ENCODE results near the gene DYRK4.
"Not testable (repeated sequence)": the region's sequence is repeated elsewhere in the genome, so short reads cannot be mapped to it uniquely, and the experiment has no call there.

Gene DYRK4, protein sequence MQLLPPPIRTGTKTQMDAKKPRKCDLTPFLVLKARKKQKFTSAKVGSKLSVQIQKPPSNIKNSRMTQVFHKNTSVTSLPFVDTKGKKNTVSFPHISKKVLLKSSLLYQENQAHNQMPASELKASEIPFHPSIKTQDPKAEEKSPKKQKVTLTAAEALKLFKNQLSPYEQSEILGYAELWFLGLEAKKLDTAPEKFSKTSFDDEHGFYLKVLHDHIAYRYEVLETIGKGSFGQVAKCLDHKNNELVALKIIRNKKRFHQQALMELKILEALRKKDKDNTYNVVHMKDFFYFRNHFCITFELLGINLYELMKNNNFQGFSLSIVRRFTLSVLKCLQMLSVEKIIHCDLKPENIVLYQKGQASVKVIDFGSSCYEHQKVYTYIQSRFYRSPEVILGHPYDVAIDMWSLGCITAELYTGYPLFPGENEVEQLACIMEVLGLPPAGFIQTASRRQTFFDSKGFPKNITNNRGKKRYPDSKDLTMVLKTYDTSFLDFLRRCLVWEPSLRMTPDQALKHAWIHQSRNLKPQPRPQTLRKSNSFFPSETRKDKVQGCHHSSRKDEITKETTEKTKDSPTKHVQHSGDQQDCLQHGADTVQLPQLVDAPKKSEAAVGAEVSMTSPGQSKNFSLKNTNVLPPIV

GRCh38 chr12:4562034-4562657, at the start of gene DYRK4:
Gene DYRK4 (plus strand): TSS chr12:4562208. CDS start chr12:4562246, 38 bp downstream.
- DNase-seq (ENCODE audit: low read depth) = peak; percentile 76

DNA sequence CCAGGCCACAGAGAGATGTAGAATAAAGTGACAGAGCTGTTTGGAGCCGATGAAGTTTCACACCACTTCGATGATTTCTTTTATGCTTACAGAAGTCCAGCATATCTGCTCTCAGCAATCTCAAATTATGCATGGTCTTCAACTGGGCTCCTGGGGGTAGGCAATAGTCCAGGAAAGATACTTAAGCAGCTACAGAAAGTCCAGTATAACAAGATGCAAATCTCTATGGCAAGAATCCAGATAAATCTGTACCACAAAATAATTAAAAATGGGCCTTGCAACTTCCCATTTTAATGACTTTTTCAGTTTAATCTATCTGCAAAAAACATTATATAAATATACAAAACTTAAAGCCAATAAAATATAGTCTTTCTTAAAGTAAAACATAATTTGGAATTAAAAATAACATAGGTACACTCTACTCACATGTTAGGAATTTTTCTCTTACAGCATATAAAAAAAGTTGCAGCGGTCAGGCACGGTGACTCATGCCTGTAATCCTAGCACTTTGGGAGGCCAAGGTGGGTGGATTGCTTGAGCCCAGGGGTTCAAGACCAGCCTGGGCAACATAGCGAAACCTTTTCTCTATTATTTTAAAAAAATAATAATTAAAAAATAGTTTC, 43.8 kb upstream of the DYRK4 start:
- DNase-seq (ENCODE audit: low read depth) = peak; percentile 71

- DNase-seq (ENCODE audit: low read depth) = not testable (repeated sequence)
Observed at GRCh38 chr12:4523443-4523842, 38.6 kb upstream of the DYRK4 start.

DNA sequence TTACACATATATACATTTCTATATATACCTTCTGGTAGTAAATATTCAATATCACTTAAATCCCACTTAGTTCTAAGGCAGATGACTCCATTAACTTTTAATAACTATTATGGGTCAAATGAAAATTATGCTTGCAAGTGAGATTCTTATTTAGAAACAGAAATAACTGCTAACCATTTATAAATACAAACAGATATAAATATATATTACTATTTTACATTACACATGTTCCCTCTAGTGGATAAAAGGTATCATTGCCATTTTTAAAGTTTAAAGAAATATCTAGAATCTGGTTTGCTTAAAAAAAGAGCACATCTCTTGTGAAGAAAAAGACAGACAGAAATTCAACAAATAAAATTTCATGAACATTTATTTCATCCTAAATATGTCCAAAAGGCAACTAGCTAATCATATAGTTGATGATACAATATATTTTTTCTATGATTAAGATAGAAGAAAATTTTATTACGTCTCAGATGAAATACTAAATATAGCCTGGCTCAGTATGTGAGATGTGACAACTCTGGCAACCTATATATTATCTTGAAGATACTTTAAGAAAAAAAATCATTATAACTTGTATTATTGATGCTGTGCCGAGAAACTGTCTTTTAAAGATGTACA, 35.0 kb upstream of the DYRK4 start:
- peak; percentile 13 for DNase-seq (ENCODE audit: low read depth)

GRCh38 chr12:4530160-4530559, 31.8 kb upstream of the DYRK4 start:
- DNase-seq (ENCODE audit: low read depth) = no peak

GRCh38 chr12:4530982-4531586, 30.9 kb upstream of the DYRK4 start:
- no peak for DNase-seq (ENCODE audit: low read depth)

GRCh38 chr12:4535092-4535491, 26.9 kb upstream of the DYRK4 start:
- no peak for DNase-seq (ENCODE audit: low read depth)

GRCh38 chr12:4535871-4536270, 26.1 kb upstream of the DYRK4 start:
- no peak for DNase-seq (ENCODE audit: low read depth)

DNA sequence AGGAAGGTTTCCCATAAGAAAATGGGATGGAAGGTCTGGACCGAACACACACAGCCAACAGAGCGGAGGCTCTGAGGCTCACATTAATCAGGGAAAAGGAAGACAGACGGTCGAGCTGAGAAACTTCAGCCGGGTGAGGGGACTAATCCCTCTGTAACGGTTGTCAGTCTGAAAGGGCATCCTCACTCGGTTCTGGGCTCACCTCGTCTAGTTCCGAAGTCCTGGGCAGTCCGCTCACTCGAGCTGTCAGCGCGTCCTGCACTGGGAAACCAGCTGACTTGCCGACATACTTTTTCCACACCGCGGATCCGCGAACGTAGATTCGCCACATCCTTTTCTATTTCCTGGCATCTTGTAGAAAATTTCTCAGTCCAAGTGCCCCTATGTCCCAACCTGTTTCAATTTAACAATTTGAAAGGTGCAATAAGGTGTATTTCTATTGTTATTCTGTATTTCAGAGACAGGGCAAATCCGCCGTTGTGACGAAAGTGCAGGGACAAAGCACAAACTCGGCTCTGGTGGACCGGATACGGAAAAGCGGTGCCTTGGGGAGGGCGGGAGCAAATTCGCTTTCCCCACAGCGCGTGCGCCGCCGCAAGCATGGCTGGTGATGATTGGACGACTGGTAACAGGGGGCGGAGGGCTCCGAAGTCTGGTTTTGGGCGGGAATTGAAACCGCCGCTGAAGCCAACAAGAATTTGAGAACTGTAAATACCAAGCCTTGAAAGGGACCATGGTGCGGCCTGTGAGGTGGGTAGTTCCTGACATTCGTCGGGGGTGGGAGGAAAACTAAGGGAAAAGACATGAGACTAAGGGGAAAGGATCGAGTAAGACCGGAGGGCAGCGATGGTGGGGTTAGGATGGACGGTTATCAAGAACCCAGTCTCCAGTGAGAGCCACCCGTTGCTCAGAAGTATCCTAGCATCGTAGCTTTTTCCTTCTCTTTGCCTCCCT, 23.5 kb upstream of the DYRK4 start, which contains the start of gene RAD51AP1:
Gene RAD51AP1, plus strand, starts transcription at position 684 of the 954 bp plus-strand sequence. Its CDS starts 50 bp downstream, at position 734.
- DNase-seq (ENCODE audit: low read depth) = peak; percentile 97

DNA sequence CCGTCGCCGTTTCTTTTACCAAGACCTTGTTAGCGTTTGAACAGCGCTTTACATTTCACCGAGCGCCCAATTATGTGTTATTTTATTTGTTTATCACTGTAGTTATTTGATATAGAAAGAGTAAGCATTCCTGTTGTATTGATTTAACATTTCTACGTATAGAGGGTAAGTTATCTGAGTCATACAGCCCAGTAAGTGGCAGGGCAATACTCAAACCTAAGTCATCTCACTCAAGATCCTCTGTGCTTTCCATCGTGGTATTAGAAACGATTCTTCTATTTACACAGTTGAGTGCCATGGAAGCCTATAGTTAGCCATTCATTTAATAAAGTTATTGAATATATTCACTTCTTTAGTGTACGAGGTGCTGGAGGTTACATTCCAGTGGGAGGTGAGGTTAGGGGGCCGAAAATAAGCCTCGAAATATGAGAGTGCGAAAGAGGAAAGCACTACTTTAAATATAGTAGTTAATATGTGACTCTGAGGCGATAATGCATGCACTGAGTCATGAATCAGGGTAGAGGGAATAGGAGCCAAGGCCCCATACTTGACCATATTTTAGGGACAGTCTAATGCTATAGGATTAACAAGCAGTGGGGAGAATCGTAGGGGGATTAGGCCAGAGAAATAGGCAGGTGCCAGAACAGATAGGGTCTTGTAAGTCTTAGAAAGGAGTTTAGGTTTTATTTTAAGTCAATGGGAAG, 22.7 kb upstream of the DYRK4 start:
- no peak for DNase-seq (ENCODE audit: low read depth)

- DNase-seq (ENCODE audit: low read depth) = no peak
Observed at GRCh38 chr12:4540170-4540569, 21.8 kb upstream of the DYRK4 start.

GRCh38 chr12:4540638-4541037, 21.4 kb upstream of the DYRK4 start:
- DNase-seq (ENCODE audit: low read depth) = no peak

DNA sequence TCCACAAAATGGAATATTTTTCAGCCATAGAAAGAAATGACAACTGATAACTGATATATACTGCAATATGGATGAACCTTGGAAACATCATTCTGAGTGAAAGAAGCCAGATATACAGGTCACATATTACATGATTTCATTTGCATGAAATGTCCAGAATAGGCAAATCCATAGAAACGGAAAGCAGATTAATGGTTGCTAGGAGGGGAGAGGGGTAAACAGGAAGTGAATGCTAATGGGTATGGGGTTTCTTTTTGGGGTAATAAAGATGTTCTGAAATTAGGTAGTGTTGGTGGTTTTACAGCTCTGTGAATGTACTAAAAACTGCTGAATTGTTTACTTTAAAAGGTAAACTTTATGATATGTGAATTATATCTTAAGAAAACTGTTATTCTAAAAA, 16.8 kb upstream of the DYRK4 start:
- DNase-seq (ENCODE audit: low read depth) = no peak

DNA sequence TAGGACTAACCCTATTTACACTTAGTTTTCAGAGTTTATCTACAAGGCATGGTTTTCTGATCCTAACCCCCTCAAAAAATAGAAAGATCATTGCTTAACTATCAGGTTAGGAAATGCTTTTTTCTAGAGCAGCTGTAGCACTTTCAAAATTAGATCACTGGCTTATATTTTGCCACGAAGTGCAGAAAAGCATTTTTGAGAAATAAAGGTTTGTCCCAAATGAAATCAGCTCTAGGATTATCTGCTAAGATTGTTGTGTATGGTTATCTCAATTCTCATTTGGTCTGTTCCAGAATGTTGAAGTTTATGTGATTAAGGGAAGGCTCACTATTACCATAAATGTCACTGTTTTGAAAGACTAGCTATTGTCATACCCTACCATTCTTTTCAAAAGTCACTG, 9.8 kb upstream of the DYRK4 start:
- DNase-seq (ENCODE audit: low read depth) = no peak

DNA sequence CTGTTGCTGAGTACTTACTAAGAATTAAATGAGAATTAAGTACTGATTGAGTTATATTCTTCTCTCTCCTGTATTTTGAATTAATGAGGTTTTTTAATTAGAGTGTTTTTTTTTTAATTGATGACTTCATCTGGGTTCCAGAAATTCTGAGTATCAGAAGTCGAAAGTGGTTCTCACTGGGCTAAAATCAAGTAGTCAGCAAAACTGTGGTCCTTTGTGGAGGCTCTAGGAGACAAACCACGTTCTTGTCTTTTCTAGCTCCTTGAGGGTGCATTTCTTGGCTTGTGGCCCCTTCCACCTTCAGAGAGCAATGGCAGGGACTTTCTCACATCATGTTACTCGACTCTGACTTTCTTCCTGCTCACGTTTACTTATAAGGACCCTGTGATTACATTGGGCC, 8.1 kb upstream of the DYRK4 start:
- no peak for DNase-seq (ENCODE audit: low read depth)

DNA sequence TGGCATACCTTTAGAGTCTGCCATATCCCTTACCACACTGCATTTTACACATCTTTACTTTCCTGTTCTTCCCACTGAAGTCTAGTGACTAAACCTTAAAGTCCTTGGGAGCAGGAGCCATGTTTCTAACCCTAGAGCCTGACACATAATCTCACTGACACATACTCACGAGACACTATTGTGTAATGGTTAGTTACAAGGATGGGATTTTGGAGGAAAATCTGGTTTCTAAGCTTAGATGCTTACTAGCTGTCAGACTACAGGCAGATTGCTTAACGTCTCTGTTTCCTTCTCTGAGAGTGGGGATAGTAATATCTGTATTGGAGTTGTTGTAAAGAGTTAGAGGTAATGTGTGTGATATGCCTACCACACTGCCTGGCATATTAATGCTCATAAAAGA, 6.2 kb upstream of the DYRK4 start:
- peak; percentile 81 for DNase-seq (ENCODE audit: low read depth)

GRCh38 chr12:4556735-4557530, 5.1 kb upstream of the DYRK4 start:
- DNase-seq (ENCODE audit: low read depth) = no peak

DNA sequence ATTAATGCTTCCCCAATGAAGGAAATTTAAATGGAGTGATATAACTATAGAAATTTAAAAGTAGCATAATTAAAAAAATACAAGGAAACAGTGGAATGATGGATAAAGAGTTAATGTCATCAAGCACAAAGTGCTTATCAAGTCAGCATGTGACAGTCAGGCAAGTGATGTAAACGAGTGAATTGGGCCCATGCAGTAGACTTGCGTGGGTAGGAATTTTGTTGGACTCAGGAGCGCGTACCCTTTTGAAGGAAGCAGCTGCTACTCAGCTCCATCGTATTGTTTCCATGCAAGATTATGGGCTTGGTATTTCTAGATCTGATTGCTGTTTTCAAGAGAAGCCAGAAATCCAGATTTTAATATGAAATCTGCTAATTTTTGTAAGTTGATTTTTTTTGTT, 4.4 kb upstream of the DYRK4 start:
- no peak for DNase-seq (ENCODE audit: low read depth)

DNA sequence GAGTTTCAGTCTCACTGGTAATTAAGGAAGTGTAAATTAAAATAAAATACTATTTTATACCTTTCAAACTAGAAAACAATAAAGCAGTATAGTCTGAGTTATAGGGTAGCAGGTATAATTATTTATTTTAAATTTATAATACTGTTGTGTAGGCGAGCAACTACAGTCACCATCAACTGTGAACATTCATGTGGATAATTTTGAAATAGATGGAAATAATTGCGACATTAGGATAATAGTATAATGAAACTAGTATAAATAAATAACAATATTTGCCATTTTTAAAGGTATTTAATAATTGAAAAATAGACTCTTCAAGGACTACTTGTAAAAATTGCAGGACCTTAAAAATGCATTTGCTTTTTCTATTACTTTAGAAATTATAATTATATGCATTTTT, 3.8 kb upstream of the DYRK4 start:
- DNase-seq (ENCODE audit: low read depth) = no peak

Data from amniotic epithelial cell (primary cell).